WERI-Rb-1 (cell line): ENCODE data around the gene MIS18A.

ENCODE experiments used
- DNase-seq: peaks from one replicate; pipeline ENCODE4 v3.0.0-alpha.2; 2020
- H3K27ac ChIP-seq: fragments of 250-450 bp; sonication (Bioruptor Pico); 2 replicates; pipeline ENCODE4 v1.5.1; 2020; ENCODE audit warnings: mild to moderate bottlenecking, moderate library complexity
- H3K27me3 ChIP-seq: fragments of 250-450 bp; sonication (Bioruptor Pico); 2 replicates; pipeline ENCODE4 v1.5.1; 2021; ENCODE audit warnings: mild to moderate bottlenecking, low read depth, moderate library complexity; ENCODE audit not compliant: insufficient read depth, severe bottlenecking
- H3K36me3 ChIP-seq: fragments of 250-450 bp; sonication (Bioruptor Pico); 2 replicates; pipeline ENCODE4 v1.5.1; 2020; ENCODE audit warnings: mild to moderate bottlenecking, moderate library complexity
- H3K4me3 ChIP-seq: 2 replicates; pipeline ENCODE4 v1.5.1; 2011; ENCODE audit warnings: low read depth, mild to moderate bottlenecking, control low read depth, low read length
- H3K9me3 ChIP-seq: fragments of 250-450 bp; sonication (Bioruptor Pico); 2 replicates; pipeline ENCODE4 v1.5.1; 2021; ENCODE audit warnings: mild to moderate bottlenecking, moderate library complexity; ENCODE audit not compliant: severe bottlenecking
- CTCF ChIP-seq: IDR thresholded peaks from 2 replicates; pipeline ENCODE4 v1.5.1; 2011; ENCODE audit warnings: low read depth, mild to moderate bottlenecking, control low read depth, inconsistent platforms, low read length

The MIS18A gene

GRCh38 chr21:32316361-32317215 is 37.7 kb upstream of the MIS18A start:
- Histone ChIP-seq H3K9me3 (no peaks in the 10 kb centered on the region), H3K27me3 (no peaks in the 10 kb centered on the region), H3K36me3 (peaks cover 54% of the 10 kb centered on the region), H3K27ac (no peak overlapping the region), H3K4me3 (no peak overlapping the region)
- no peak for DNase-seq
- no peak for TF ChIP-seq CTCF

GRCh38 chr21:32315511-32316281 is 36.8 kb upstream of the MIS18A start:
- peaks cover 45% of the 10 kb centered on the region for H3K36me3 ChIP-seq
- TF ChIP-seq CTCF: no peak
- H3K27me3 ChIP-seq: no peaks in the 10 kb centered on the region
- no peak for DNase-seq
- H3K9me3 ChIP-seq: no peaks in the 10 kb centered on the region
- no peak overlapping the region for H3K4me3 ChIP-seq
- no peak overlapping the region for H3K27ac ChIP-seq

GRCh38 chr21:32314806-32315205 is 36.0 kb upstream of the MIS18A start:
- Histone ChIP-seq H3K36me3 (peaks cover 36% of the 10 kb centered on the region), H3K27ac (no peak overlapping the region), H3K9me3 (no peaks in the 10 kb centered on the region), H3K27me3 (no peaks in the 10 kb centered on the region), H3K4me3 (no peak overlapping the region)
- no peak for DNase-seq
- no peak for TF ChIP-seq CTCF

- Histone ChIP-seq H3K27ac (no peak overlapping the region), H3K36me3 (peaks cover 22% of the 10 kb centered on the region), H3K9me3 (no peaks in the 10 kb centered on the region), H3K4me3 (no peak overlapping the region), H3K27me3 (no peaks in the 10 kb centered on the region)
- TF ChIP-seq CTCF: peak; percentile 24; the same call in 1 of the 2 replicates
- peak; percentile 56 for DNase-seq
Measured at GRCh38 chr21:32312976-32313375, 34.1 kb upstream of the MIS18A start.

- no peak for TF ChIP-seq CTCF
- no peak for DNase-seq
- no peak overlapping the region for H3K4me3 ChIP-seq
- H3K9me3 ChIP-seq: no peaks in the 10 kb centered on the region
- H3K27me3 ChIP-seq: no peaks in the 10 kb centered on the region
- peaks cover 16% of the 10 kb centered on the region for H3K36me3 ChIP-seq
- H3K27ac ChIP-seq: no peak overlapping the region
Measured at GRCh38 chr21:32312326-32312725, 33.5 kb upstream of the MIS18A start.
